ENCODE results near the gene PTPN4.

GRCh38 chr2:119837350-119837749 lies 77.6 kb downstream of the PTPN4 start:
- TF ChIP-seq CTCF (conservative IDR thresholded peaks at IDR 0.05) (no peak), EZH2 (IDR thresholded peaks at IDR 0.05; ENCODE audit: low read depth) (no peak)

Measured in PC-9 (cell line).